IMR-90 (cell line): ENCODE data around the gene DOK3.

Experiments used
- BHLHE40 ChIP-seq: fragments of 150-350 bp; IDR thresholded peaks from 2 replicates; pipeline ENCODE4 v1.6.1; 2016; ENCODE audit warnings: mild to moderate bottlenecking, low read depth, low read length
- CEBPB ChIP-seq: IDR thresholded peaks from 2 replicates; pipeline ENCODE4 v1.6.1; 2012; ENCODE audit warnings: low read depth, low read length, improper control_type of control experiment
- MAZ ChIP-seq: IDR thresholded peaks from 2 replicates; pipeline ENCODE4 v1.6.1; 2012; ENCODE audit warnings: low read depth, mild to moderate bottlenecking, low read length, improper control_type of control experiment, moderate library complexity, borderline replicate concordance
- POLR2A ChIP-seq: IDR thresholded peaks from 2 replicates; pipeline ENCODE4 v1.6.1; 2012; ENCODE audit warnings: mild to moderate bottlenecking, low read depth, low read length
- RAD21 ChIP-seq: IDR thresholded peaks from 2 replicates; pipeline ENCODE4 v1.6.1; 2012; ENCODE audit warnings: low read length, improper control_type of control experiment
- TF ChIP-seq, protein P1 (sequence below): conservative IDR thresholded peaks from 2 replicates; pipeline ENCODE4 v1.5.1; 2012; ENCODE audit warnings: mild to moderate bottlenecking, low read depth, low read length, improper control_type of control experiment
- TF ChIP-seq, protein P2 (sequence below): fragments of 150-350 bp; IDR thresholded peaks from 2 replicates; pipeline ENCODE4 v1.6.1; 2016; ENCODE audit warnings: low read depth, mild to moderate bottlenecking, low read length, moderate library complexity, borderline replicate concordance

- TF ChIP-seq, protein P1, sequence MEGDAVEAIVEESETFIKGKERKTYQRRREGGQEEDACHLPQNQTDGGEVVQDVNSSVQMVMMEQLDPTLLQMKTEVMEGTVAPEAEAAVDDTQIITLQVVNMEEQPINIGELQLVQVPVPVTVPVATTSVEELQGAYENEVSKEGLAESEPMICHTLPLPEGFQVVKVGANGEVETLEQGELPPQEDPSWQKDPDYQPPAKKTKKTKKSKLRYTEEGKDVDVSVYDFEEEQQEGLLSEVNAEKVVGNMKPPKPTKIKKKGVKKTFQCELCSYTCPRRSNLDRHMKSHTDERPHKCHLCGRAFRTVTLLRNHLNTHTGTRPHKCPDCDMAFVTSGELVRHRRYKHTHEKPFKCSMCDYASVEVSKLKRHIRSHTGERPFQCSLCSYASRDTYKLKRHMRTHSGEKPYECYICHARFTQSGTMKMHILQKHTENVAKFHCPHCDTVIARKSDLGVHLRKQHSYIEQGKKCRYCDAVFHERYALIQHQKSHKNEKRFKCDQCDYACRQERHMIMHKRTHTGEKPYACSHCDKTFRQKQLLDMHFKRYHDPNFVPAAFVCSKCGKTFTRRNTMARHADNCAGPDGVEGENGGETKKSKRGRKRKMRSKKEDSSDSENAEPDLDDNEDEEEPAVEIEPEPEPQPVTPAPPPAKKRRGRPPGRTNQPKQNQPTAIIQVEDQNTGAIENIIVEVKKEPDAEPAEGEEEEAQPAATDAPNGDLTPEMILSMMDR, result no peak
- TF ChIP-seq, protein P2, sequence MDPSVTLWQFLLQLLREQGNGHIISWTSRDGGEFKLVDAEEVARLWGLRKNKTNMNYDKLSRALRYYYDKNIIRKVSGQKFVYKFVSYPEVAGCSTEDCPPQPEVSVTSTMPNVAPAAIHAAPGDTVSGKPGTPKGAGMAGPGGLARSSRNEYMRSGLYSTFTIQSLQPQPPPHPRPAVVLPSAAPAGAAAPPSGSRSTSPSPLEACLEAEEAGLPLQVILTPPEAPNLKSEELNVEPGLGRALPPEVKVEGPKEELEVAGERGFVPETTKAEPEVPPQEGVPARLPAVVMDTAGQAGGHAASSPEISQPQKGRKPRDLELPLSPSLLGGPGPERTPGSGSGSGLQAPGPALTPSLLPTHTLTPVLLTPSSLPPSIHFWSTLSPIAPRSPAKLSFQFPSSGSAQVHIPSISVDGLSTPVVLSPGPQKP, result no peak
- no peak for TF ChIP-seq MAZ
- no peak for TF ChIP-seq CEBPB
- TF ChIP-seq POLR2A, result no peak
- TF ChIP-seq BHLHE40, result no peak
- no peak for TF ChIP-seq RAD21
These were observed 1.9 kb downstream of the DOK3 start for GRCh38 chr5:177507596-177508220.
